ENCODE data around the gene FKBP1A.

DNA sequence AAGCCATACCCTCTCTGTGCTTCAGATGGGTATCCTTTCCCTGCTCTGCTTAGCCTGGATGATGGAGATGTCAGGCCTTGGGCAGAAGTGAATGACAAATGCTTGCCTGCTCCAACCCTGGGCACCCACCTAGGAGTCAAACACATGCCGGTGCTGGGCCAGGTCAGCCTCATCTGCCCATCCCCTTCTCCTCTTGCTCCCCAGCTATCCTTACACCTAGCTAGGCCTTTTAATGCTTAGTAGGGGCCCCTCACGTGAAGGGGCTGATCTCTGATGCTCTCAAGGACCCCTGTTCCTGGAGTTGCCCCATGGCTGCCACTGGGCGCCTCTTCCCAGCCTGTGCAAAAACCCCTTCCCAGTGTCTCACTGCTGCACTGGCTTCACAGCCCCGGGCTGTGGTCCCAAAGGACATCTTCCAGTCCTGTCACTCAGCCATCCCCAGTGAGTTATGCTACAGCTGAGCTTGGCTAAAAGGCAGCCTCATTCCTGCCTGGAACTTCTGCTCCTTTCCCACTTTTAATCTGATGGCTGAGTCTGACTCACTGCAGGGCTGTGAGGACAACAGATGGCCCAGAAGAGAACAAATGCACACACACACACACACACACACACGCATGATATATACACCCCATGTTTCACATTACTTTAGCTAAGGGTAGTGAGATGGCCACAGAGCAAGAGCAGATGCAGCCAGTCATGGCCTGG lies 51.1 kb downstream of the FKBP1A start:
- TF ChIP-seq POLR2A (IDR thresholded peaks at IDR 0.05; ENCODE audit: low read depth, low read length): no peak
- TF ChIP-seq TAF1 (IDR thresholded peaks at IDR 0.05; ENCODE audit: borderline replicate concordance, low read depth, low read length): no peak
- no peak for TF ChIP-seq POLR2AphosphoS5 (IDR thresholded peaks at IDR 0.05; ENCODE audit: low read depth, low read length)

Data from GM12892 (cell line).